Naive thymus-derived CD8-positive, alpha-beta T cell (primary cell): Measurements from ENCODE around the gene SLC7A10. TPM values are rescaled to one million over a fixed set of nuclear protein-coding genes. Genes with fewer than 3 reads are reported as not detected.
A peak's percentile ranks its signal among the peaks of the same experiment; 100 is the strongest.

Experiments
- ATAC-seq, 2 donors: fragments of 150-1000 bp; cut with Tn5 transposase in 1 of 2; sonication (Bioruptor Pico), chemical (Tn5 transposase) in 1 of 2; 1 replicate in 1 of 2; 2 replicates in 1 of 2; pipeline ENCODE4 v1.10.0; 2021; ENCODE audit warnings: mild to moderate bottlenecking in 2 of 2, moderate library complexity in 2 of 2
- POLR2A ChIA-PET: fragments of 350-600 bp; sonication (Branson Sonifier 250); formaldehyde crosslinking; loops from one replicate; lab custom pipeline; 2021; ENCODE audit warnings: antibody characterized with exemption; lab: Charles Lee
- DNase-seq, 10 donors: peaks; one replicate each; pipeline versions ENCODE4 v3.0.0 to v3.0.0-alpha.2; 2020 to 2022
- H3K27ac Mint-ChIP-seq, 10 donors: one replicate each; pipeline ENCODE4 v1.8.0; 2020 to 2022; ENCODE audit warnings: mild to moderate bottlenecking in 10 of 10, mixed read lengths in 10 of 10, moderate library complexity in 4 of 10, inconsistent platforms in 1 of 10
- H3K27me3 Mint-ChIP-seq, 5 donors: one replicate each; pipeline ENCODE4 v1.8.0; 2021 to 2022; ENCODE audit warnings: mixed read lengths in 5 of 5
- H3K36me3 Mint-ChIP-seq, 3 donors: one replicate each; pipeline ENCODE4 v1.8.0; 2020 to 2022; ENCODE audit warnings: mixed read lengths in 3 of 3, mild to moderate bottlenecking in 2 of 3, inconsistent platforms in 1 of 3
- H3K4me1 Mint-ChIP-seq, 4 donors: one replicate each; pipeline ENCODE4 v1.8.0; 2021 to 2022; ENCODE audit warnings: mixed read lengths in 4 of 4
- H3K4me3 Mint-ChIP-seq, 10 donors: one replicate each; pipeline ENCODE4 v1.8.0; 2020 to 2022; ENCODE audit warnings: mild to moderate bottlenecking in 10 of 10, mixed read lengths in 10 of 10, moderate library complexity in 6 of 10, inconsistent platforms in 1 of 10
- H3K9me3 Mint-ChIP-seq, 9 donors: one replicate each; pipeline ENCODE4 v1.8.0; 2020 to 2022; ENCODE audit warnings: mixed read lengths in 9 of 9, mild to moderate bottlenecking in 3 of 9, inconsistent platforms in 1 of 9, moderate library complexity in 1 of 9
- polyA plus RNA-seq, 3 donors: library from polyadenylated mRNA; unstranded; fragments of 300-500 nt; fragmentation: Illumina TruSeq; gene quantifications; one replicate each; pipeline ENCODE4 v1.2.3, GENCODE V29; 2021
- total RNA-seq, 8 experiments: library from RNA in 2 of 8; stranded (reverse) in 2 of 8; gene quantifications; one replicate each; pipeline ENCODE4 v1.2.3 and lab custom pipeline; 2021 to 2026

The SLC7A10 gene
- total and polyA plus RNA-seq, 5 experiments from 2014 or later = not detected

- POLR2A ChIA-PET = no interaction called here
- H3K4me1 Mint-ChIP-seq = peaks cover 17 to 25% (median 21%) of the 10 kb centered on the region in 4 donors
- H3K36me3 Mint-ChIP-seq = peaks cover 0 to 2% (median 0%) of the 10 kb centered on the region in 3 donors
- H3K9me3 Mint-ChIP-seq = no peaks in the 10 kb centered on the region
- H3K4me3 Mint-ChIP-seq = no peak overlapping the region
- DNase-seq (no peak), ATAC-seq (no peak)
- H3K27ac Mint-ChIP-seq = no peak overlapping the region
- H3K27me3 Mint-ChIP-seq = peaks cover 2 to 39% (median 14%) of the 10 kb centered on the region in 5 donors
Observed at GRCh38 chr19:33264881-33265445, 39.3 kb upstream of the SLC7A10 start.

GRCh38 chr19:33263325-33264023 lies 37.8 kb upstream of the SLC7A10 start:
- H3K36me3 Mint-ChIP-seq = peaks cover 0 to 2% (median under 1%) of the 10 kb centered on the region in 3 donors
- ATAC-seq = no peak
- H3K27me3 Mint-ChIP-seq = peaks cover 2 to 39% (median 18%) of the 10 kb centered on the region in 5 donors

GRCh38 chr19:33261511-33262189 lies 36.0 kb upstream of the SLC7A10 start:
- POLR2A ChIA-PET = no interaction called here
- peak overlapping the region in 2 of 10 donors; percentile 8 to 71 for H3K4me3 Mint-ChIP-seq

More at GRCh38 chr19:33263325-33264023, 37.8 kb upstream of the SLC7A10 start:
- Mint-ChIP-seq H3K4me1 (peaks cover 19 to 27% (median 22%) of the 10 kb centered on the region in 4 donors), H3K9me3 (peaks cover 0 to 10% (median under 1%) of the 10 kb centered on the region in 9 donors), H3K4me3 (peak overlapping the region in 2 of 10 donors; percentile 11 to 29), H3K27ac (peak overlapping the region in 3 of 10 donors; percentile 40 to 65 (median 59))
- no peak for DNase-seq
- POLR2A ChIA-PET = no interaction called here

GRCh38 chr19:33260628-33261418 lies 35.2 kb upstream of the SLC7A10 start:
- ATAC-seq (peak in 1 of 2 donors; percentile 92), DNase-seq (no peak)
- H3K27me3 Mint-ChIP-seq = peaks cover 2 to 48% (median 18%) of the 10 kb centered on the region in 5 donors
- H3K4me1 Mint-ChIP-seq = peaks cover 19 to 27% (median 22%) of the 10 kb centered on the region in 4 donors
- H3K36me3 Mint-ChIP-seq = peaks cover 0 to 8% (median 2%) of the 10 kb centered on the region in 3 donors
- H3K27ac Mint-ChIP-seq = peak overlapping the region in 2 of 10 donors; percentile 40 to 79
- peak overlapping the region in 8 of 10 donors; percentile 8 to 76 (median 46) for H3K4me3 Mint-ChIP-seq
- POLR2A ChIA-PET = no interaction called here
- peaks cover 0 to 17% (median 3%) of the 10 kb centered on the region in 9 donors for H3K9me3 Mint-ChIP-seq

More at GRCh38 chr19:33261511-33262189, 36.0 kb upstream of the SLC7A10 start:
- ATAC-seq (no peak), DNase-seq (no peak)
- peaks cover 2 to 39% (median 18%) of the 10 kb centered on the region in 5 donors for H3K27me3 Mint-ChIP-seq
- H3K9me3 Mint-ChIP-seq = peaks cover 0 to 17% (median 3%) of the 10 kb centered on the region in 9 donors
- H3K4me1 Mint-ChIP-seq = peaks cover 19 to 27% (median 22%) of the 10 kb centered on the region in 4 donors
- H3K27ac Mint-ChIP-seq = peak overlapping the region in 3 of 10 donors; percentile 65 to 83 (median 79)
- peaks cover 0 to 8% (median 2%) of the 10 kb centered on the region in 3 donors for H3K36me3 Mint-ChIP-seq

- no peak overlapping the region for H3K4me3 Mint-ChIP-seq
- H3K36me3 Mint-ChIP-seq = peaks cover 0 to 8% (median 2%) of the 10 kb centered on the region in 3 donors
- DNase-seq = no peak
- POLR2A ChIA-PET = no interaction called here
- H3K4me1 Mint-ChIP-seq = peaks cover 18 to 27% (median 22%) of the 10 kb centered on the region in 4 donors
- peak overlapping the region in 1 of 10 donors; percentile 38 for H3K27ac Mint-ChIP-seq
- peaks cover 2 to 52% (median 17%) of the 10 kb centered on the region in 5 donors for H3K27me3 Mint-ChIP-seq
- ATAC-seq = no peak
- H3K9me3 Mint-ChIP-seq = peaks cover 0 to 17% (median 3%) of the 10 kb centered on the region in 9 donors
Observed at GRCh38 chr19:33259539-33259938, 33.9 kb upstream of the SLC7A10 start.

GRCh38 chr19:33257828-33258227 lies 32.2 kb upstream of the SLC7A10 start:
- no peak overlapping the region for H3K4me3 Mint-ChIP-seq
- H3K4me1 Mint-ChIP-seq = peaks cover 16 to 27% (median 22%) of the 10 kb centered on the region in 4 donors
- H3K27me3 Mint-ChIP-seq = peaks cover 2 to 37% (median 17%) of the 10 kb centered on the region in 5 donors
- peaks cover 0 to 8% (median 2%) of the 10 kb centered on the region in 3 donors for H3K36me3 Mint-ChIP-seq
- no peak overlapping the region for H3K27ac Mint-ChIP-seq
- DNase-seq (no peak), ATAC-seq (no peak)
- peaks cover 0 to 17% (median 3%) of the 10 kb centered on the region in 9 donors for H3K9me3 Mint-ChIP-seq
- POLR2A ChIA-PET = no interaction called here

GRCh38 chr19:33256261-33256660 lies 30.6 kb upstream of the SLC7A10 start:
- Mint-ChIP-seq H3K36me3 (peaks cover 0 to 8% (median 0%) of the 10 kb centered on the region in 3 donors), H3K4me3 (no peak overlapping the region), H3K4me1 (peaks cover 9 to 17% (median 10%) of the 10 kb centered on the region in 4 donors), H3K9me3 (peaks cover 0 to 17% (median 3%) of the 10 kb centered on the region in 9 donors), H3K27me3 (peaks cover 0 to 22% (median 8%) of the 10 kb centered on the region in 5 donors), H3K27ac (no peak overlapping the region)
- POLR2A ChIA-PET = no interaction called here
- no peak for ATAC-seq
- DNase-seq = no peak

GRCh38 chr19:33255781-33256180 lies 30.1 kb upstream of the SLC7A10 start:
- no peak for DNase-seq
- peaks cover 0 to 17% (median 3%) of the 10 kb centered on the region in 9 donors for H3K9me3 Mint-ChIP-seq
- no peak overlapping the region for H3K27ac Mint-ChIP-seq
- no peak for ATAC-seq
- peaks cover 0 to 8% (median 0%) of the 10 kb centered on the region in 3 donors for H3K36me3 Mint-ChIP-seq
- H3K4me1 Mint-ChIP-seq = peaks cover 4 to 12% (median 5%) of the 10 kb centered on the region in 4 donors
- no peak overlapping the region for H3K4me3 Mint-ChIP-seq
- POLR2A ChIA-PET = no interaction called here
- H3K27me3 Mint-ChIP-seq = peaks cover 0 to 21% (median 8%) of the 10 kb centered on the region in 5 donors

GRCh38 chr19:33254245-33254824 lies 28.7 kb upstream of the SLC7A10 start:
- peaks cover 0 to 21% (median 5%) of the 10 kb centered on the region in 5 donors for H3K27me3 Mint-ChIP-seq
- ATAC-seq (no peak), DNase-seq (no peak)
- H3K36me3 Mint-ChIP-seq = peaks cover 0 to 8% (median 0%) of the 10 kb centered on the region in 3 donors
- H3K27ac Mint-ChIP-seq = no peak overlapping the region
- H3K9me3 Mint-ChIP-seq = peaks cover 0 to 13% (median 3%) of the 10 kb centered on the region in 9 donors
- peaks cover 0 to 1% (median 0%) of the 10 kb centered on the region in 4 donors for H3K4me1 Mint-ChIP-seq
- POLR2A ChIA-PET = no interaction called here
- H3K4me3 Mint-ChIP-seq = no peak overlapping the region

- Mint-ChIP-seq H3K27ac (no peak overlapping the region), H3K9me3 (peaks cover 0 to 4% (median 1%) of the 10 kb centered on the region in 9 donors), H3K36me3 (peaks cover 0 to 2% (median 0%) of the 10 kb centered on the region in 3 donors), H3K4me3 (no peak overlapping the region), H3K27me3 (peaks cover 0 to 21% (median 5%) of the 10 kb centered on the region in 5 donors), H3K4me1 (no peaks in the 10 kb centered on the region)
- ATAC-seq (no peak), DNase-seq (no peak)
- POLR2A ChIA-PET = no interaction called here
Observed at GRCh38 chr19:33252971-33253370, 27.3 kb upstream of the SLC7A10 start.

GRCh38 chr19:33252418-33252962 lies 26.8 kb upstream of the SLC7A10 start:
- Mint-ChIP-seq H3K4me3 (no peak overlapping the region), H3K36me3 (no peaks in the 10 kb centered on the region), H3K4me1 (no peaks in the 10 kb centered on the region), H3K9me3 (no peaks in the 10 kb centered on the region), H3K27ac (no peak overlapping the region), H3K27me3 (peaks cover 0 to 21% (median 5%) of the 10 kb centered on the region in 5 donors)
- POLR2A ChIA-PET = no interaction called here
- no peak for ATAC-seq
- DNase-seq = no peak
